Measurements from ENCODE around the gene ZCCHC14. TPM values are rescaled to one million over a fixed set of nuclear protein-coding genes. Genes with fewer than 3 reads are reported as not detected.

Gene ZCCHC14
- total RNA-seq, 1 experiment from 2014 or later: 33.1 TPM

- H3K4me1 Mint-ChIP-seq (ENCODE audit: low read depth, unreplicated experiment): peaks cover 19% of the 10 kb centered on the region
- no peak for TF ChIP-seq CTCF (IDR thresholded peaks at IDR 0.05; ENCODE audit: insufficient read depth in 1 of 2, low read depth in 1 of 2, low read length in 1 of 2, severe bottlenecking in 1 of 2, unreplicated experiment in 1 of 2)
- peaks cover 75% of the 10 kb centered on the region for H3K36me3 Mint-ChIP-seq (ENCODE audit: insufficient read depth, unreplicated experiment)
- Histone ChIP-seq H3K27me3 (replicated peaks; ENCODE audit: control insufficient read depth, insufficient read depth, low read length) (no peaks in the 10 kb centered on the region), H3K4me3 (ENCODE audit: low read depth, low read length) (no peak overlapping the region), H3K9me3 (no peaks in the 10 kb centered on the region), H3K4me1 (peaks cover 16% of the 10 kb centered on the region), H3K36me3 (ENCODE audit: control insufficient read depth, insufficient read depth, low read length) (peaks cover 5% of the 10 kb centered on the region)
- POLR2A ChIA-PET: no interaction called here
- no peaks in the 10 kb centered on the region for H3K9me3 Mint-ChIP-seq (ENCODE audit: unreplicated experiment)
- H3K27ac Mint-ChIP-seq (ENCODE audit: unreplicated experiment): no peak overlapping the region
- DNase-seq: no peak
- CTCF ChIA-PET: interaction anchor here (1.8 kb wide), 1 partner anchor 157 kb away, joined by 5 read pairs; no protein-coding TSS in a partner anchor
- intact Hi-C loops (cut with micrococcal nuclease; ENCODE audit: unreplicated experiment): loop anchor here (10.0 kb wide), 1 partner anchor 161 kb away; no protein-coding TSS in a partner anchor
- BruUV-seq (replicated peaks): no TSS peak
- H3K27me3 Mint-ChIP-seq (ENCODE audit: insufficient read depth, unreplicated experiment): no peaks in the 10 kb centered on the region
- H3K4me3 Mint-ChIP-seq (ENCODE audit: unreplicated experiment): no peak overlapping the region
Measured at GRCh38 chr16:87414251-87414680, 78.6 kb downstream of the ZCCHC14 start.

DNA sequence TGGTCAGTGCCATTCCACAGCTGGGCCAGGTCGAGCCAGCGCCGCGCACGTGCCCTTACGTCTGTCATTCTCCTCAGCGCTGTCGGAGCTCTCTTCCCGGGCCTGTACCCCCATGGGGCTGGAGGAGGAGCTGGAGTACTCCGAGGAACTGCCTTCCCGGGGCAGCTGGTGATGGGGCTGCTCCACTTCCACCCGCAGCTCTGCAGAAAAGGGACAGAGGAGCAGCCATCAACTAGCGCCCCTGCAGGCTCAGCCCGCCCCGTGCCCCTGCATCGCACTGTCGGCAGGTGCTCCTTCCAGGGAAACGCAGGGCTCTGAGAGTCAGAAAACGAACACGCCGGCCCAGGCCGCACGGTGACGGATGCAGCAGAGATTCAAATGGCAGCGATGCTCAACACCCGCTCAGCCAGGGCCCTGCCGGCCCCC, 79.8 kb downstream of the ZCCHC14 start:
- Histone ChIP-seq H3K4me3 (ENCODE audit: low read depth, low read length) (no peak overlapping the region), H3K9me3 (no peaks in the 10 kb centered on the region), H3K27me3 (replicated peaks; ENCODE audit: control insufficient read depth, insufficient read depth, low read length) (no peaks in the 10 kb centered on the region), H3K36me3 (ENCODE audit: control insufficient read depth, insufficient read depth, low read length) (peaks cover 5% of the 10 kb centered on the region), H3K4me1 (peaks cover 5% of the 10 kb centered on the region; the same call in 1 of the 2 replicates)
- no peak for TF ChIP-seq CTCF (IDR thresholded peaks at IDR 0.05; ENCODE audit: insufficient read depth in 1 of 2, low read depth in 1 of 2, low read length in 1 of 2, severe bottlenecking in 1 of 2, unreplicated experiment in 1 of 2)
- DNase-seq: no peak
- Mint-ChIP-seq H3K9me3 (ENCODE audit: unreplicated experiment) (no peaks in the 10 kb centered on the region), H3K27me3 (ENCODE audit: insufficient read depth, unreplicated experiment) (no peaks in the 10 kb centered on the region), H3K4me3 (ENCODE audit: unreplicated experiment) (no peak overlapping the region), H3K27ac (ENCODE audit: unreplicated experiment) (no peak overlapping the region), H3K4me1 (ENCODE audit: low read depth, unreplicated experiment) (peaks cover 13% of the 10 kb centered on the region), H3K36me3 (ENCODE audit: insufficient read depth, unreplicated experiment) (peaks cover 77% of the 10 kb centered on the region)
- ChIA-PET POLR2A (no interaction called here), CTCF (interaction anchor here (1.8 kb wide), 1 partner anchor 158 kb away, joined by 5 read pairs; no protein-coding TSS in a partner anchor)
- intact Hi-C loops (cut with micrococcal nuclease; ENCODE audit: unreplicated experiment): loop anchor here (10.0 kb wide), 1 partner anchor 162 kb away; no protein-coding TSS in a partner anchor
- no TSS peak for BruUV-seq (replicated peaks)

- DNase-seq: no peak
- Mint-ChIP-seq H3K4me1 (ENCODE audit: low read depth, unreplicated experiment) (peaks cover 9% of the 10 kb centered on the region), H3K36me3 (ENCODE audit: insufficient read depth, unreplicated experiment) (peaks cover 79% of the 10 kb centered on the region), H3K27me3 (ENCODE audit: insufficient read depth, unreplicated experiment) (no peaks in the 10 kb centered on the region), H3K9me3 (ENCODE audit: unreplicated experiment) (no peaks in the 10 kb centered on the region), H3K4me3 (ENCODE audit: unreplicated experiment) (no peak overlapping the region), H3K27ac (ENCODE audit: unreplicated experiment) (no peak overlapping the region)
- TF ChIP-seq CTCF (IDR thresholded peaks at IDR 0.05; ENCODE audit: insufficient read depth in 1 of 2, low read depth in 1 of 2, low read length in 1 of 2, severe bottlenecking in 1 of 2, unreplicated experiment in 1 of 2): no peak
- Histone ChIP-seq H3K36me3 (ENCODE audit: control insufficient read depth, insufficient read depth, low read length) (peaks cover 5% of the 10 kb centered on the region), H3K4me3 (ENCODE audit: low read depth, low read length) (no peak overlapping the region), H3K4me1 (peaks cover 5% of the 10 kb centered on the region; the same call in 1 of the 2 replicates), H3K27me3 (replicated peaks; ENCODE audit: control insufficient read depth, insufficient read depth, low read length) (no peaks in the 10 kb centered on the region), H3K9me3 (no peaks in the 10 kb centered on the region)
- CTCF ChIA-PET: interaction anchor here (1.8 kb wide), 1 partner anchor 159 kb away, joined by 5 read pairs; no protein-coding TSS in a partner anchor
- POLR2A ChIA-PET: no interaction called here
- no TSS peak for BruUV-seq (replicated peaks)
- intact Hi-C loops (cut with micrococcal nuclease; ENCODE audit: unreplicated experiment): loop anchor here (10.0 kb wide), 1 partner anchor 162 kb away; no protein-coding TSS in a partner anchor
Measured at GRCh38 chr16:87412371-87412995, 80.3 kb downstream of the ZCCHC14 start.

Measured in Caco-2 (cell line).